CD4-positive, alpha-beta T cell treated with Interleukin-17A for 4 hours (primary cell): ENCODE measurements around the gene CIAO2A.
"Not testable (repeated sequence)": the region's sequence is repeated elsewhere in the genome, so short reads cannot be mapped to it uniquely, and the experiment has no call there.

Experiments
- DNase-seq: peaks from one replicate; pipeline ENCODE4 v3.0.0-alpha.2; 2020; ENCODE audit warnings: mixed read lengths

Gene CIAO2A

DNA sequence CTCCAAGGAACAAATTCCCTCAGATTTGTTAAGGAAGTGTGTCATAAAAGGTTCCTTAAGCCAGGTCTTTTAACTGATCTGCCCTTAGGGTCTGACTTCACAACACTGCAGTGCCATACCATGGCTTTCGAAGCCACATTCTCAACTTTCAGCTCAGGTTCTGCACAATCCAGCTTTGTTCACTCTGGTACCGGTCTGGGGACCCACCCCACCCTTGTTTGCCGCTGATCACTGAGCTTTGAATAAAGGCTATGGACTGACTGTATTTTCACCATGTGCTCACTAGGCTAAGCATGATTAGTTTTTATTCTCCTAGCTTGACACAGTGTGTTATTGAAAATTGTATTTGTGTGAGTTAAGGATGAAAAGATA is 18.0 kb upstream of the CIAO2A start:
- no peak for DNase-seq

DNA sequence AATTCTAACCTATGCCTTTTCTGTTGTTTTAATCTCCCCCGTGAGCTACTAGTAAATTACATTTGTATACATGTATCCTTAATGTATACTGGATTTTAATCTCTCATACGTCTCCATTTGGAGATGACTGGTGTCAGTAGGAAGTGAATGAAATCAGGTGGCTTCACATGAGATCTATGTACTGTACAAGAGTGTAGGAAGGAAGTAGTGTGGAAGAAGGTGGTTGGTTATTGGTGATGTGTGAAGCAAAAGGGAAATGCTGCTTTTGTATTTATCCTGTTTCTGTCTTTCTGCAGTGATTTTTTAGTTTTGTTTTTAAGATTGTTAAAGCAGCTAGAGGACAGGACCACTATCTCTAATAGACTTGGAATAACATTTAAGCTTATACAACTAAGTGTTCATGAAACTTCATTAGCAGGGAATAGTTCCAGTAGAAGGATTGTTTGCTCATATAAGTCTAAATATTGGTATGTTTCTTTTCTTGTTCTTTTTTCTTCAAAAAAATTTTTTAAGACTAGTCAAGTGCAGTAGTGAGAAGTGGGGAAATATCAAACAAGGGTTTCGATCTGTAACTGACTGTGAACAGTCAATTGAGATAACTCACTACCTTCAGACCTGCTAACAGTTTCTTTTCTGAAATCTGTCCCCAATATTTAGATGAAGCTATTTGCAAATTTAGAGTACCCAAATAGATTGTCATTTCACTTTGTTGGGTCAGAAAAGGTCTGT is 17.5 kb upstream of the CIAO2A start:
- DNase-seq, result no peak

GRCh38 chr15:64110108-64110701 is 16.6 kb upstream of the CIAO2A start:
- DNase-seq, result not testable (repeated sequence)

- DNase-seq, result no peak
Observed at GRCh38 chr15:64107337-64107736, 13.7 kb upstream of the CIAO2A start.

GRCh38 chr15:64105113-64105704 is 11.6 kb upstream of the CIAO2A start:
- DNase-seq, result no peak

- DNase-seq, result no peak
Observed at GRCh38 chr15:64102497-64102896, 8.9 kb upstream of the CIAO2A start.

GRCh38 chr15:64100958-64101357 is 7.3 kb upstream of the CIAO2A start:
- DNase-seq, result no peak

- DNase-seq, result no peak
Observed at GRCh38 chr15:64099379-64099778, 5.7 kb upstream of the CIAO2A start.

DNA sequence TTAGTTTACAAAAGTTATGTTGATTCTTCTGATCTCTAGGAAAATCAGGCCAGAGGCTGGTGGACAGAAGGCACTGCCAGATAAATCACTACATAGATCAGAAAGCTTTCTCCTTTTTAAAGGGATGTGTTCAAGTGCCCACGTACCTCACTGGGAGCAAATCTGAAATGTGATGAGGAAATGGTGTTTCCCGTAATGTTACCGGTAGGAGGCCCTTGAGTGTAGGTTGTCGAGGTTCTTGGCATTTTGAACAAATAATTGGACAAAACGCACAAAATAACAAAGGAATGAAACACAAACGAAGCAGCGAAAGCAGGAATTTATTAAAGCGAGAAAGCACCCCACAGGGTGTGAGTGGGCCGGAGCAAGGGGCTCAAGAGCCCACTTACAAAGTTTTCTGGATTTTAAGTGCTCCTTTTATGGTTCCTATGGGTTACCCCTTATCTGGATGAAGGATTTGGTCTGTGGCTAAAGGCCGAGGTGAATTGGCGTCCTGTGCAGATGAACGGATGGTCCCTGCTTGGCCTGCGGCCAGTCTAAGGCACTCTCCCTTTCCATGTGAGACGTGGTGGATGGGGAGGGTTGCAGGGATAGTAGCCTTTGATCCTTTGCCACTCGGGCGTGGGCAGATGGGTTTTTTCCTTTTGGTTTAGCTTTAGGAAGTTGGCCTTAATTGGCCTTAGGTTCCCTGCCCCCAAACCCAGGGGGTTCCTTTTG is 3.2 kb upstream of the CIAO2A start:
- DNase-seq, result no peak

DNA sequence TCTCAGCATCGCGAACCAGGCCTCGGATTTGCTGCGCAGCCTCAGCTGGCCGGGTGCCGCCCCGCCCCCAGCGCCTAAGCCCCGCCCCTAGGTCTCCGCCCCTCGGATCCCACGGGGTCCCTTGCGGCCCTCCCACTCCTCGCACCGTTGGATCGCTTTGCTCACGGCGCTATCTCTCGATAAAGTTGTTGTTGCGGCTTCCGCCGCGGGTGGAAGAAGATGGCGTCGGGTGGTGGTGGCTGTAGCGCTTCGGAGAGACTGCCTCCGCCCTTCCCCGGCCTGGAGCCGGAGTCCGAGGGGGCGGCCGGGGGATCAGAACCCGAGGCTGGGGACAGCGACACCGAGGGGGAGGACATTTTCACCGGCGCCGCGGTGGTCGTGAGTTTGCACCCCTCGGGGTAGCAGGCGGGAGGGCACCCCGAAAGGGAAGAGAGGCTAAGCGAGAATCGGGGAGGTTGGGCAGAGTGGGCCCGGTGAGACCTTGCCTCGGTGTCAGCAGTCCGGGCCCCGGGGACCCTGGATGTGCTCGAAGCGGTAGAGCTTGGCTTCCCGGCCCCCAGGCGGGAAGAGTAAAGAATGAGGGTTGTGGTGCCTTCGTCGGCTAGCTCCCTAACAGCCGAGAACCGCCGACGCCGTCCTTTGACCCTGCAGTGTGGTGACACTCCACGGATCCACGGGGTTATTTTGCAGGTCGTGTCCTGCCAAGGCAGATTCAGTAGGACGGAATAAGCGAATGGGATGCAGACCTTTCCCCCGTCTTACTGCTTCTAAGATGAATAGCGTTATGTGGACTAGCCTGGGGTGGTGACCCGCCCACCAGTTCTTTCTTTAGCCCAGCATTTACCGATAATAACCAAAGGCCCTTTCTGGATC is 2.4 kb upstream of the CIAO2A start, which contains the start of gene SNX1:
Gene SNX1, plus strand, starts transcription at position 188 of the 873 bp plus-strand sequence. Its CDS starts 32 bp downstream, at position 220.
- peak; percentile 98 for DNase-seq

DNA sequence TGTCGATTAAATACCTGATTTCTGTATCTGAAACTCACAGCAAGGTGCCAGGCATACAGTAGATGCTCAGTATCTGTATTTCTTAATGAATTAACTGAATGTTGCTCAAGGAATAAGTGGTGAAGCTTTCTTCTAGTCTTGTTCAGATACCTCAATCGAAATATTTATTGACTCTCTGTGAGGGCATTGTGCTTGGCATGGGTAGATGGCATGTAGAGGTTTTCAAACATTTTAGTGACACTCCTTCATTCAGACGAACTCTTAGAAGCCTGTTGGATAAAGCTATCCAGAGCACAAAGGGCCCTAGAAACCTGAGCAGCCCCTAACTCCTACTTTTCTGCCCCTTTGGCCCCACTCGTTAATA is 1.8 kb upstream of the CIAO2A start:
- DNase-seq, result no peak

- DNase-seq, result peak; percentile 35
Observed at GRCh38 chr15:64092864-64093626, 593 bp downstream of the CIAO2A start.

GRCh38 chr15:64092075-64092820 is 1.4 kb downstream of the CIAO2A start:
- DNase-seq, result no peak

- no peak for DNase-seq
Observed at GRCh38 chr15:64090527-64090926, 3.1 kb downstream of the CIAO2A start.

DNA sequence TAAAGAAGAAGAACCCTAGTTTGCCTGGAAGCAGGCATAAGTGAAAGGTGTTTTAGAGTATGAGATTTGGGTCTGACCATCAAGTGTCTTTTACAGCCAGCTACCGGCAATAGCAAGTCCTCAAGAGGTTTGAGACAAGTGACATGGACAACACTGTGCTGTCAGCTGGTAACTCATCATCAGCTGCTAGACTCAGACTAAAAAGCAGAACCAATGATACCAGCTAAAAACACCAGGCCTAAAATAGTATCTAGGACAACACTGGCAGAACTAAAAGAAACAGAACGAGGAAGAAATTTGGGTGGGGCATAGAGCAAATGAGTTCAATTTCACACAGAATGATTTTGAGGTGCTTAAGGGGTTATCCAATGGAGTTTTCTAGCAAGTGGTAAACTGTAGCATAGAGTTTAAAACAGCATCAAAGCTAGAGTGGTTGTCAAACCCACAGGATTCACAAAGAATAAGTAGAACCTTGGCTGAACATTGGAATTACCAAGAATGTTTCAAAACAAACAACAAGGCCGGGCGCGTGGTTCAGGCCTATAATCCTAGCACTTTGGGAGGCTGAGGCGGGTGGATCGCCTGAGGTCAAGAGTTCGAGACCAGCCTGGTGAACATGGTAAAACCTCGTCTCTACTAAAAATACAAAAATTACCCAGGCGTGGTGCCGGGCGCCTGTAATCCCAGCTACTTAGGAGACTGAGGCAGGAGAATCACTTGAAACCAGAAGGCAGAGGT is 3.9 kb downstream of the CIAO2A start:
- DNase-seq, result no peak

DNA sequence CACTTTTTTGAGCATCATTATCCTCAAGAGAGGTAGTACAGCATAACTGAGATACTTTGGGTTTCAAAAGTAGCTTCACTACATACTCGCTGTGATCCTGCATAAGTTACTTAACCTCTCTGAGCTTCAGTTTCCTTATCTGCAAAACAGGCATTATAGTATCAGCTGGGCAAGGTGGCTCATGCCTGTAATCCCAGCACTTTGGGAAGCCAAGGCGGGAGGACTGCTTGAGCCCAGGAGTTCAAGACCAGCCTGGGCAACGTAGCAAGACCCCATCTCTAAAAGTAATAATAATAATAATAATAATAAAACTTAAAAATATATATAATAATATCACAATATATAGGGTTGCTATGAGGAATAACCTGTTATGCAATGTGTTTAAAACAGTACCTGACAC is 10.9 kb downstream of the CIAO2A start:
- no peak for DNase-seq

GRCh38 chr15:64073496-64073895 is 20.1 kb downstream of the CIAO2A start:
- not testable (repeated sequence) for DNase-seq

DNA sequence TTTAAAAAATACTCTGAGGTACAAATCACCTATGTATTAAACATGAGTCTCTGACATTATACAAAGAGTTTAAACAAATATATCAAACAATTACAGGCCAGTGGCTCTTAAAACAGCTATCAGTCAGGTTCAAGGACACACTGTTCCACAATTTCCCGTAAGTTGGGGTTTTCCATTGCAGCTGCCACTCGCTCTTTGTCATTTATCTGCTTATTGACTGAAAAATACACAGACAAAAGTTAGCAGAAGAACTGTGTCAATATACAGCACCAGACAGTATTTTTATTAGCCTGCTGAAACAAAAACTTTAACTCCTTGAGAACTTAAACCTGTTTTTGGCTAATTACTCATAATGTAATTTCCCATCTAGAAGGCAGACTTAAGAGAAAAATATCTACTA is 20.8 kb downstream of the CIAO2A start:
- no peak for DNase-seq

DNA sequence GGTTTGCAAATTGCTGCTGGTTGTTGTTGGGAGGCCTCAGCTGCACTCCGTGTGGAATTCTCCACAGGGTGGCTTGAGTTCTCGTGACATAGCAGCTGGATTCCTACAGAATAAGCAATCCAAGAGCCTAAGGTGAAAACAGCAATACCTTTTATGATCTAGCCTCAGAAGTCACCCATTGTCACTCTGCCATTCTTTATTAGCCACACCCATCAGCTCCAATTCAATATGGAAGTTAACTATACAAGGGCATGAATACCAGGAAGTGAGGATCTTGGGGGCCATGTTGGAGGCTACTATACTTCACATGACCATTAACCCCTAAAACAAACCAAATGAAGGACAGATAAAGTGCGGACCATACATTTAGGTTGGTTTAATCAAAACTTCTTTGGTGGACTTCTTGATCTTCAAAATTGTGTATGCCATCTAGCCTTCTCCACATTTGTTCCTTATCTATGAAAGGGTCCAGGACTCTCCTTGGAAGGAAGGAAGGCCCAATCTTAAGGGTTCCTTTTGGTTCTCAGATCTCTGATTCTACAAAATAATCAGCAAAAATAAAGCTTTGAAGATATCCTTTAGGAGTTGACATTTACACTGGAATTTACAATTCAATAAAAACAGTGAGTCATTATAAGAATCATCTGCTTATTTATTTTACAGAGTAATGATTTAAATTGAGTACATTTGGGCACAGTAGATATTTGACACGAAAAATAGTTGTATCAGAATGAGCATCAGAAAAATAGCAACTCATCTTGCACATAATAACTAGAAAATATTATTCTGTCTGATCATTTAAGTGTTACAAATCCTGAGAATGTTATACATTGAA is 21.5 kb downstream of the CIAO2A start:
- no peak for DNase-seq
